K562 (cell line): Measurements from ENCODE around the gene NCMAP. TPM values are rescaled to one million over a fixed set of nuclear protein-coding genes. Genes with fewer than 3 reads are reported as not detected.

ENCODE experiments used
- polyA plus RNA-seq, 8 experiments: library from polyadenylated mRNA; depleted of rRNA in 4 of 8; stranded (reverse) in 5 of 8; unstranded in 3 of 8; fragments of >200 nt; fragmentation: Nextera tagmentation in 2 of 8; fragmentation: Illumina TruSeq in 1 of 8; extraction: Ambion mirVana in 2 of 8; extraction: Trizol in 1 of 8; gene quantifications; 2 replicates each; pipeline versions ENCODE4 v1.2.1 to v1.2.3, GENCODE V29; 2011 to 2014; ENCODE audit warnings: inconsistent platforms in 1 of 8, missing spikeins in 1 of 8
- small RNA-seq: library from RNA; depleted of rRNA; stranded (forward); fragments of <200 nt; gene quantifications from one replicate; pipeline ENCODE3, GENCODE V24; 2014
- total RNA-seq, 7 experiments: library from RNA; depleted of rRNA in 6 of 7; stranded (reverse); fragments of >200 nt in 6 of 7; fragmentation: Illumina TruSeq in 2 of 7; extraction: Trizol in 2 of 7; gene quantifications; 2 replicates each; pipeline versions ENCODE4 v1.2.1 to v1.2.3, GENCODE V29; 2011 to 2021; ENCODE audit warnings: low replicate concordance in 1 of 7

The NCMAP gene
- total and polyA plus RNA-seq, 9 of the 15 experiments (the other 6 are each of a cell fraction or from before 2014, with no cell fraction given): 0.03 TPM; not detected in 8

Small RNA genes within 50 kb of the gene (small RNA-seq; reads per million reads assigned to genes)
- gene RF00019: not detected

Other genes starting within 250 kb of the NCMAP start
- not detected in 2 replicates for gene GRHL3, start 236.7 kb upstream of the NCMAP start, total RNA-seq (2014; rRNA removed)
- not detected in 2 replicates for gene GRHL3, start 236.7 kb upstream of the NCMAP start, total RNA-seq (2014; rRNA removed; fragmentation: Illumina TruSeq; extraction: Trizol)
- not detected in 2 replicates for gene GRHL3, start 236.7 kb upstream of the NCMAP start, total RNA-seq (2015; rRNA removed; fragmentation: Illumina TruSeq; extraction: Trizol)
- gene GRHL3, start 236.7 kb upstream of the NCMAP start, total RNA-seq (2021): not detected in 2 replicates
- gene GRHL3, start 236.7 kb upstream of the NCMAP start, polyA plus RNA-seq (2011; rRNA removed): not detected in 2 replicates
- gene GRHL3, start 236.7 kb upstream of the NCMAP start, polyA plus RNA-seq (2014; fragmentation: Illumina TruSeq; extraction: Trizol): 0.04 TPM in 1 of 2 replicates, not detected in the other
- under 1 TPM in 1 of 2 experiments, not detected in 1; 0.01 TPM for gene GRHL3, start 236.7 kb upstream of the NCMAP start, polyA plus RNA-seq (2014; fragmentation: Nextera tagmentation; extraction: Ambion mirVana)
- gene GRHL3, start 236.7 kb upstream of the NCMAP start, polyA plus RNA-seq (2014; rRNA removed): 0.65 TPM in 1 of 2 replicates, not detected in the other
- gene STPG1, start 142.3 kb upstream of the NCMAP start, total RNA-seq (2014; rRNA removed): 6.7 and 7.6 TPM in 2 replicates
- gene STPG1, start 142.3 kb upstream of the NCMAP start, total RNA-seq (2014; rRNA removed; fragmentation: Illumina TruSeq; extraction: Trizol): 8.2 and 8.3 TPM in 2 replicates
- gene STPG1, start 142.3 kb upstream of the NCMAP start, total RNA-seq (2015; rRNA removed; fragmentation: Illumina TruSeq; extraction: Trizol): 5.1 and 5.5 TPM in 2 replicates
- 7.2 and 7.6 TPM in 2 replicates for gene STPG1, start 142.3 kb upstream of the NCMAP start, total RNA-seq (2021)
- 7.2 and 8.4 TPM in 2 replicates for gene STPG1, start 142.3 kb upstream of the NCMAP start, polyA plus RNA-seq (2011; rRNA removed)
- 9.0 and 10.1 TPM in 2 replicates for gene STPG1, start 142.3 kb upstream of the NCMAP start, polyA plus RNA-seq (2014; fragmentation: Illumina TruSeq; extraction: Trizol)
- gene STPG1, start 142.3 kb upstream of the NCMAP start, polyA plus RNA-seq (2014; fragmentation: Nextera tagmentation; extraction: Ambion mirVana): 10 to 100 TPM; 10.4 to 11.9 TPM
- gene STPG1, start 142.3 kb upstream of the NCMAP start, polyA plus RNA-seq (2014; rRNA removed): 5.0 and 9.4 TPM in 2 replicates
- 15.4 and 24.7 TPM in 2 replicates for gene NIPAL3, start 140.3 kb upstream of the NCMAP start, total RNA-seq (2014; rRNA removed)
- gene NIPAL3, start 140.3 kb upstream of the NCMAP start, total RNA-seq (2014; rRNA removed; fragmentation: Illumina TruSeq; extraction: Trizol): 16.3 and 16.6 TPM in 2 replicates
- 11.3 and 11.4 TPM in 2 replicates for gene NIPAL3, start 140.3 kb upstream of the NCMAP start, total RNA-seq (2015; rRNA removed; fragmentation: Illumina TruSeq; extraction: Trizol)
- 26.0 and 26.3 TPM in 2 replicates for gene NIPAL3, start 140.3 kb upstream of the NCMAP start, total RNA-seq (2021)
- 16.0 and 18.2 TPM in 2 replicates for gene NIPAL3, start 140.3 kb upstream of the NCMAP start, polyA plus RNA-seq (2011; rRNA removed)
- gene NIPAL3, start 140.3 kb upstream of the NCMAP start, polyA plus RNA-seq (2014; fragmentation: Illumina TruSeq; extraction: Trizol): 20.0 and 21.3 TPM in 2 replicates
- 10 to 100 TPM; 10.5 to 12.2 TPM for gene NIPAL3, start 140.3 kb upstream of the NCMAP start, polyA plus RNA-seq (2014; fragmentation: Nextera tagmentation; extraction: Ambion mirVana)
- 13.8 and 16.2 TPM in 2 replicates for gene NIPAL3, start 140.3 kb upstream of the NCMAP start, polyA plus RNA-seq (2014; rRNA removed)
- 0.24 and 1.4 TPM in 2 replicates for gene RCAN3, start 53.3 kb upstream of the NCMAP start, total RNA-seq (2014; rRNA removed)
- gene RCAN3, start 53.3 kb upstream of the NCMAP start, total RNA-seq (2014; rRNA removed; fragmentation: Illumina TruSeq; extraction: Trizol): 0.29 and 0.33 TPM in 2 replicates
- gene RCAN3, start 53.3 kb upstream of the NCMAP start, total RNA-seq (2015; rRNA removed; fragmentation: Illumina TruSeq; extraction: Trizol): 0.26 and 0.43 TPM in 2 replicates
- gene RCAN3, start 53.3 kb upstream of the NCMAP start, total RNA-seq (2021): 0.42 and 0.84 TPM in 2 replicates
- 0.07 and 0.45 TPM in 2 replicates for gene RCAN3, start 53.3 kb upstream of the NCMAP start, polyA plus RNA-seq (2011; rRNA removed)
- 0.43 and 0.55 TPM in 2 replicates for gene RCAN3, start 53.3 kb upstream of the NCMAP start, polyA plus RNA-seq (2014; fragmentation: Illumina TruSeq; extraction: Trizol)
- under 1 TPM; 0.10 to 0.11 TPM for gene RCAN3, start 53.3 kb upstream of the NCMAP start, polyA plus RNA-seq (2014; fragmentation: Nextera tagmentation; extraction: Ambion mirVana)
- 0.23 and 1.4 TPM in 2 replicates for gene RCAN3, start 53.3 kb upstream of the NCMAP start, polyA plus RNA-seq (2014; rRNA removed)
- 54.5 and 59.4 TPM in 2 replicates for gene SRRM1, start 87.2 kb downstream of the NCMAP start, total RNA-seq (2014; rRNA removed)
- 81.0 and 89.6 TPM in 2 replicates for gene SRRM1, start 87.2 kb downstream of the NCMAP start, total RNA-seq (2014; rRNA removed; fragmentation: Illumina TruSeq; extraction: Trizol)
- gene SRRM1, start 87.2 kb downstream of the NCMAP start, total RNA-seq (2015; rRNA removed; fragmentation: Illumina TruSeq; extraction: Trizol): 86.4 and 86.7 TPM in 2 replicates
- 200 and 225 TPM in 2 replicates for gene SRRM1, start 87.2 kb downstream of the NCMAP start, total RNA-seq (2021)
- gene SRRM1, start 87.2 kb downstream of the NCMAP start, polyA plus RNA-seq (2011; rRNA removed): 76.5 and 152 TPM in 2 replicates
- 152 and 179 TPM in 2 replicates for gene SRRM1, start 87.2 kb downstream of the NCMAP start, polyA plus RNA-seq (2014; fragmentation: Illumina TruSeq; extraction: Trizol)
- 100 to 1,000 TPM; 115 to 268 TPM for gene SRRM1, start 87.2 kb downstream of the NCMAP start, polyA plus RNA-seq (2014; fragmentation: Nextera tagmentation; extraction: Ambion mirVana)
- gene SRRM1, start 87.2 kb downstream of the NCMAP start, polyA plus RNA-seq (2014; rRNA removed): 112 and 141 TPM in 2 replicates
- 31.8 and 34.6 TPM in 2 replicates for gene CLIC4, start 189.4 kb downstream of the NCMAP start, total RNA-seq (2014; rRNA removed)
- 58.3 and 71.7 TPM in 2 replicates for gene CLIC4, start 189.4 kb downstream of the NCMAP start, total RNA-seq (2014; rRNA removed; fragmentation: Illumina TruSeq; extraction: Trizol)
- gene CLIC4, start 189.4 kb downstream of the NCMAP start, total RNA-seq (2015; rRNA removed; fragmentation: Illumina TruSeq; extraction: Trizol): 35.6 and 39.1 TPM in 2 replicates
- gene CLIC4, start 189.4 kb downstream of the NCMAP start, total RNA-seq (2021): 64.5 and 67.5 TPM in 2 replicates
- 21.0 and 22.9 TPM in 2 replicates for gene CLIC4, start 189.4 kb downstream of the NCMAP start, polyA plus RNA-seq (2011; rRNA removed)
- 52.6 and 58.3 TPM in 2 replicates for gene CLIC4, start 189.4 kb downstream of the NCMAP start, polyA plus RNA-seq (2014; fragmentation: Illumina TruSeq; extraction: Trizol)
- 10 to 100 TPM; 16.0 to 18.9 TPM for gene CLIC4, start 189.4 kb downstream of the NCMAP start, polyA plus RNA-seq (2014; fragmentation: Nextera tagmentation; extraction: Ambion mirVana)
- 33.8 and 38.4 TPM in 2 replicates for gene CLIC4, start 189.4 kb downstream of the NCMAP start, polyA plus RNA-seq (2014; rRNA removed)